ENCODE measurements around the gene ACVR2A.

DNA sequence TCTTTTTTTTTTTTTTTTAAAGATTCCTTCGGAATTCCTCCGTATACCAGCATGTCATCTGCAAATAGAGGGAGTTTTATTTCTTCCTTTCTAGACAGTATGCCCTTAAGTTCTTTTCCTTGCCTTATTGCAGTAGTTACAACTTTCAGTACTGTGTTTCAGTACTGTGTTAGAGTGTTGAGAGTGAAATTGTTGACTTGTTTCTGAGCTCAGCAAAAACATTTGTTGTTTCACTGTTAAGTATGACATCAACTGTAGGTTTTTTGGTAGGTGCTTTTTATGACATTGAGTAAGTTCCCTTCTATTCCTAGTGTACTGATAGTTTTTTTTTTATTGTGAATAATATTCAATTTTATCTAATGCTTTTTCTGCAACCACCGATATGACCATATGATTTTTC is 43.9 kb downstream of the ACVR2A start:
- TF ChIP-seq, protein P1, sequence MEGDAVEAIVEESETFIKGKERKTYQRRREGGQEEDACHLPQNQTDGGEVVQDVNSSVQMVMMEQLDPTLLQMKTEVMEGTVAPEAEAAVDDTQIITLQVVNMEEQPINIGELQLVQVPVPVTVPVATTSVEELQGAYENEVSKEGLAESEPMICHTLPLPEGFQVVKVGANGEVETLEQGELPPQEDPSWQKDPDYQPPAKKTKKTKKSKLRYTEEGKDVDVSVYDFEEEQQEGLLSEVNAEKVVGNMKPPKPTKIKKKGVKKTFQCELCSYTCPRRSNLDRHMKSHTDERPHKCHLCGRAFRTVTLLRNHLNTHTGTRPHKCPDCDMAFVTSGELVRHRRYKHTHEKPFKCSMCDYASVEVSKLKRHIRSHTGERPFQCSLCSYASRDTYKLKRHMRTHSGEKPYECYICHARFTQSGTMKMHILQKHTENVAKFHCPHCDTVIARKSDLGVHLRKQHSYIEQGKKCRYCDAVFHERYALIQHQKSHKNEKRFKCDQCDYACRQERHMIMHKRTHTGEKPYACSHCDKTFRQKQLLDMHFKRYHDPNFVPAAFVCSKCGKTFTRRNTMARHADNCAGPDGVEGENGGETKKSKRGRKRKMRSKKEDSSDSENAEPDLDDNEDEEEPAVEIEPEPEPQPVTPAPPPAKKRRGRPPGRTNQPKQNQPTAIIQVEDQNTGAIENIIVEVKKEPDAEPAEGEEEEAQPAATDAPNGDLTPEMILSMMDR (IDR thresholded peaks at IDR 0.05; ENCODE audit: low read length) = no peak
- no peak for TF ChIP-seq EZH2phosphoT487 (IDR thresholded peaks at IDR 0.05; ENCODE audit: low read length)
